Measurements from ENCODE around the gene TMEM151B. TPM values are rescaled to one million over a fixed set of nuclear protein-coding genes. Genes with fewer than 3 reads are reported as not detected.

The TMEM151B gene
- total and polyA plus RNA-seq, 2 of the 13 experiments (the other 11 are each of a cell fraction or from before 2014, with no cell fraction given) = not detected

- TF ChIP-seq SIN3B (IDR thresholded peaks at IDR 0.05; ENCODE audit: low read length) (no peak), NRL (CRISPR knock-in tag; IDR thresholded peaks at IDR 0.05; ENCODE audit: borderline replicate concordance) (0 out of 2 replicates have a peak, but pooled peaks have one; percentile 26), NPAS2 (CRISPR knock-in tag; IDR thresholded peaks at IDR 0.05; ENCODE audit: borderline replicate concordance) (no peak), KDM1A (CRISPR knock-in tag; IDR thresholded peaks at IDR 0.05) (0 out of 2 replicates have a peak, but pooled peaks have one; percentile 36), MTF1 (CRISPR knock-in tag; IDR thresholded peaks at IDR 0.05) (no peak), ZNF547 (CRISPR knock-in tag; IDR thresholded peaks at IDR 0.05) (no peak; the same call in 1 of the 2 replicates), MXI1 (IDR thresholded peaks at IDR 0.05; ENCODE audit: borderline replicate concordance, low read depth, low read length) (peak; percentile 95; the same call in 2 of the 3 replicates), ARNT2 (CRISPR knock-in tag; IDR thresholded peaks at IDR 0.05; ENCODE audit: low read depth) (0 out of 2 replicates have a peak, but pooled peaks have one; percentile 35), NR2F6 (IDR thresholded peaks at IDR 0.05) (no peak), NR2F6 (CRISPR knock-in tag; IDR thresholded peaks at IDR 0.05) (0 out of 2 replicates have a peak, but pooled peaks have one; percentile 27), RFXAP (CRISPR knock-in tag; IDR thresholded peaks at IDR 0.05; ENCODE audit: borderline replicate concordance) (peak; percentile 14; the same call in 1 of the 2 replicates), ZBTB33 (CRISPR knock-in tag; IDR thresholded peaks at IDR 0.05) (peak; percentile 30; the same call in 1 of the 2 replicates), ZNF430 (CRISPR knock-in tag; IDR thresholded peaks at IDR 0.05) (peak; percentile 69; the same call in 1 of the 2 replicates), ZKSCAN8 (CRISPR knock-in tag; IDR thresholded peaks at IDR 0.05; ENCODE audit: borderline replicate concordance) (peak; percentile 26; the same call in 1 of the 2 replicates), ETV5 (CRISPR knock-in tag; IDR thresholded peaks at IDR 0.05; ENCODE audit: borderline replicate concordance) (peak; percentile 49; the same call in 1 of the 2 replicates), SRSF4 (IDR thresholded peaks at IDR 0.05; ENCODE audit: low read depth, low read length, poor library complexity, severe bottlenecking) (no peak), CHD4 (IDR thresholded peaks at IDR 0.05; ENCODE audit: borderline replicate concordance, low read length) (no peak), ZNF441 (CRISPR knock-in tag; IDR thresholded peaks at IDR 0.05; ENCODE audit: borderline replicate concordance) (no peak)
- TF ChIP-seq, protein P1, sequence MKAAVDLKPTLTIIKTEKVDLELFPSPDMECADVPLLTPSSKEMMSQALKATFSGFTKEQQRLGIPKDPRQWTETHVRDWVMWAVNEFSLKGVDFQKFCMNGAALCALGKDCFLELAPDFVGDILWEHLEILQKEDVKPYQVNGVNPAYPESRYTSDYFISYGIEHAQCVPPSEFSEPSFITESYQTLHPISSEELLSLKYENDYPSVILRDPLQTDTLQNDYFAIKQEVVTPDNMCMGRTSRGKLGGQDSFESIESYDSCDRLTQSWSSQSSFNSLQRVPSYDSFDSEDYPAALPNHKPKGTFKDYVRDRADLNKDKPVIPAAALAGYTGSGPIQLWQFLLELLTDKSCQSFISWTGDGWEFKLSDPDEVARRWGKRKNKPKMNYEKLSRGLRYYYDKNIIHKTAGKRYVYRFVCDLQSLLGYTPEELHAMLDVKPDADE (CRISPR knock-in tag; IDR thresholded peaks at IDR 0.05) = no peak
- TF ChIP-seq, protein P2, sequence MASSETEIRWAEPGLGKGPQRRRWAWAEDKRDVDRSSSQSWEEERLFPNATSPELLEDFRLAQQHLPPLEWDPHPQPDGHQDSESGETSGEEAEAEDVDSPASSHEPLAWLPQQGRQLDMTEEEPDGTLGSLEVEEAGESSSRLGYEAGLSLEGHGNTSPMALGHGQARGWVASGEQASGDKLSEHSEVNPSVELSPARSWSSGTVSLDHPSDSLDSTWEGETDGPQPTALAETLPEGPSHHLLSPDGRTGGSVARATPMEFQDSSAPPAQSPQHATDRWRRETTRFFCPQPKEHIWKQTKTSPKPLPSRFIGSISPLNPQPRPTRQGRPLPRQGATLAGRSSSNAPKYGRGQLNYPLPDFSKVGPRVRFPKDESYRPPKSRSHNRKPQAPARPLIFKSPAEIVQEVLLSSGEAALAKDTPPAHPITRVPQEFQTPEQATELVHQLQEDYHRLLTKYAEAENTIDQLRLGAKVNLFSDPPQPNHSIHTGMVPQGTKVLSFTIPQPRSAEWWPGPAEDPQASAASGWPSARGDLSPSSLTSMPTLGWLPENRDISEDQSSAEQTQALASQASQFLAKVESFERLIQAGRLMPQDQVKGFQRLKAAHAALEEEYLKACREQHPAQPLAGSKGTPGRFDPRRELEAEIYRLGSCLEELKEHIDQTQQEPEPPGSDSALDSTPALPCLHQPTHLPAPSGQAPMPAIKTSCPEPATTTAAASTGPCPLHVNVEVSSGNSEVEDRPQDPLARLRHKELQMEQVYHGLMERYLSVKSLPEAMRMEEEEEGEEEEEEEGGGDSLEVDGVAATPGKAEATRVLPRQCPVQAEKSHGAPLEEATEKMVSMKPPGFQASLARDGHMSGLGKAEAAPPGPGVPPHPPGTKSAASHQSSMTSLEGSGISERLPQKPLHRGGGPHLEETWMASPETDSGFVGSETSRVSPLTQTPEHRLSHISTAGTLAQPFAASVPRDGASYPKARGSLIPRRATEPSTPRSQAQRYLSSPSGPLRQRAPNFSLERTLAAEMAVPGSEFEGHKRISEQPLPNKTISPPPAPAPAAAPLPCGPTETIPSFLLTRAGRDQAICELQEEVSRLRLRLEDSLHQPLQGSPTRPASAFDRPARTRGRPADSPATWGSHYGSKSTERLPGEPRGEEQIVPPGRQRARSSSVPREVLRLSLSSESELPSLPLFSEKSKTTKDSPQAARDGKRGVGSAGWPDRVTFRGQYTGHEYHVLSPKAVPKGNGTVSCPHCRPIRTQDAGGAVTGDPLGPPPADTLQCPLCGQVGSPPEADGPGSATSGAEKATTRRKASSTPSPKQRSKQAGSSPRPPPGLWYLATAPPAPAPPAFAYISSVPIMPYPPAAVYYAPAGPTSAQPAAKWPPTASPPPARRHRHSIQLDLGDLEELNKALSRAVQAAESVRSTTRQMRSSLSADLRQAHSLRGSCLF (CRISPR knock-in tag; IDR thresholded peaks at IDR 0.05; ENCODE audit: borderline replicate concordance) = no peak
These were observed 48.8 kb upstream of the TMEM151B start (continued) for GRCh38 chr6:44221291-44221960.

Measured in HepG2 (cell line).